ENCODE data around the gene SAP30L.

DNA sequence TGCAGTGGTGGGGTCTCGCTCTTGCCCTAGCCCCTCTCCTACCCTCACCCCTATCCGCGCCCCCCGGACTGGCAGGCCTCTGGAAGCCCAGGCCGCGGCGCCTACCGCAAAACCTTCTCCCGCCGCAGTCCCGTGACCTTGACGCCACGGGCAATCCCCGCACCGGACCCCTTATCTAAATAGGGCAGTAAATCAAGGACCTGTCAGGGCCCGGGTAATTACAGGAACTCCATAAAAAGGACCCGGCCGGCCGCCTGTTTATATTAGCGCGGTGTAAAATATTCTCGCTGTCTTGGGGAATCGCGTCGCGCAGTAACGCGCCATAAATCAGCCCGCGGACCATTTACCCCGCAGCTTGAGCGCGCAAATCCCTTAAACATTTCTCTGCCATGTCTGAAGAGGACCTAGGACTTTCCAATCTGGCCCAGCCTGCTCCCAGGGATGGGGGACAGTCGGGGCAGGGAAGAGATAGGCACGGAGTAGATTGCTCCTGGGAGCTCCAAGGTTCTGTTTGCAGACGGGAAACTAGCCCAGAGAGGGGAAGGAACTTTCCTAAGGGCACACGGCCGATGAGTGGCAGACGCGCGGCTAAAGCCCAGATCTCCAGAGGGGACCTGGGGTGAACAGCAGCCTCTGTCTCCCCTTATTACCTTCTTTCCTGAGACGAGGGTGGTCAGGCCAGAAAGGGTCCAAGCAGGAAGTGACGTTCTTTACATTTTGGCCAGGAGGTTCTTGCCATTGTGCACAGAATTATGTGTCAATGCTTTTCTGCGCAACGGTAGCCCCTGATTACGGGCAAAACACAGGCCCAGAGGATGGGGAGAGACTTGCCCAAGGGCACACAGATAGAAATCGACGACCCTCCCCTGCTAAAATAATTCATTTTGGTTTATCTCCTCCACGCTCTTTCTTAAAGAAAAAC lies 37.0 kb downstream of the SAP30L start:
- TF ChIP-seq POLR2AphosphoS5 (IDR thresholded peaks at IDR 0.05; ENCODE audit: low read depth, low read length) (no peak), CTCF (IDR thresholded peaks at IDR 0.05) (no peak)
